ENCODE measurements around the gene ZHX3.
A peak's percentile ranks its signal among the peaks of the same experiment; 100 is the strongest.
"Not testable (repeated sequence)": the region's sequence is repeated elsewhere in the genome, so short reads cannot be mapped to it uniquely, and the experiment has no call there.

Gene ZHX3

GRCh38 chr20:41316602-41317545, 657 bp downstream of the ZHX3 start:
- Histone ChIP-seq H4K20me1 (ENCODE audit: control insufficient read depth, insufficient read depth, low read depth, low read length) (no peaks in the 10 kb centered on the region), H3K9me3 (ENCODE audit: control insufficient read depth, insufficient read depth, low read length) (no peaks in the 10 kb centered on the region), H3K36me3 (ENCODE audit: control insufficient read depth, low read length) (peaks cover 5% of the 10 kb centered on the region), H3K9me2 (replicated peaks; ENCODE audit: control insufficient read depth, low read length) (no peaks in the 10 kb centered on the region), H3K27ac (ENCODE audit: low read depth, low read length) (peak overlapping the region; percentile 32), H3F3A (ENCODE audit: control insufficient read depth, insufficient read depth) (peaks cover 5% of the 10 kb centered on the region), H3K4me2 (ENCODE audit: low read length) (peak overlapping the region; percentile 98), H3K79me2 (ENCODE audit: control insufficient read depth, low read length) (peaks cover 43% of the 10 kb centered on the region), H3K27me3 (ENCODE audit: control insufficient read depth, low read length) (no peaks in the 10 kb centered on the region), H3K4me1 (ENCODE audit: control insufficient read depth, low read length) (peaks cover 22% of the 10 kb centered on the region), H3K4me3 (ENCODE audit: low read length) (peak overlapping the region; percentile 91)
- TF ChIP-seq EZH2phosphoT487 (IDR thresholded peaks at IDR 0.05; ENCODE audit: borderline replicate concordance, low read length) (no peak), CTCF (IDR thresholded peaks at IDR 0.05; ENCODE audit: low read depth, low read length, poor library complexity, severe bottlenecking) (no peak)

- no peak overlapping the region for H3K27ac ChIP-seq (ENCODE audit: low read depth, low read length)
- H3K9me3 ChIP-seq (ENCODE audit: control insufficient read depth, insufficient read depth, low read length): no peaks in the 10 kb centered on the region
- H3K36me3 ChIP-seq (ENCODE audit: control insufficient read depth, low read length): peaks cover 5% of the 10 kb centered on the region
- peak overlapping the region; percentile 91 for H3K4me3 ChIP-seq (ENCODE audit: low read length)
- H3K4me2 ChIP-seq (ENCODE audit: low read length): peak overlapping the region; percentile 98
- no peaks in the 10 kb centered on the region for H3K27me3 ChIP-seq (ENCODE audit: control insufficient read depth, low read length)
- H4K20me1 ChIP-seq (ENCODE audit: control insufficient read depth, insufficient read depth, low read depth, low read length): no peaks in the 10 kb centered on the region
- H3K9me2 ChIP-seq (replicated peaks; ENCODE audit: control insufficient read depth, low read length): no peaks in the 10 kb centered on the region
- TF ChIP-seq EZH2phosphoT487 (IDR thresholded peaks at IDR 0.05; ENCODE audit: borderline replicate concordance, low read length): no peak
- no peak for TF ChIP-seq CTCF (IDR thresholded peaks at IDR 0.05; ENCODE audit: low read depth, low read length, poor library complexity, severe bottlenecking)
- H3F3A ChIP-seq (ENCODE audit: control insufficient read depth, insufficient read depth): peaks cover 5% of the 10 kb centered on the region
- peaks cover 22% of the 10 kb centered on the region for H3K4me1 ChIP-seq (ENCODE audit: control insufficient read depth, low read length)
- H3K79me2 ChIP-seq (ENCODE audit: control insufficient read depth, low read length): peaks cover 46% of the 10 kb centered on the region
Observed at GRCh38 chr20:41316051-41316450, 1.5 kb downstream of the ZHX3 start.

GRCh38 chr20:41314386-41314785, 3.1 kb downstream of the ZHX3 start:
- no peaks in the 10 kb centered on the region for H3K9me2 ChIP-seq (replicated peaks; ENCODE audit: control insufficient read depth, low read length)
- H3K27me3 ChIP-seq (ENCODE audit: control insufficient read depth, low read length): no peaks in the 10 kb centered on the region
- peaks cover 51% of the 10 kb centered on the region for H3K79me2 ChIP-seq (ENCODE audit: control insufficient read depth, low read length)
- no peaks in the 10 kb centered on the region for H3K9me3 ChIP-seq (ENCODE audit: control insufficient read depth, insufficient read depth, low read length)
- TF ChIP-seq CTCF (IDR thresholded peaks at IDR 0.05; ENCODE audit: low read depth, low read length, poor library complexity, severe bottlenecking): no peak
- TF ChIP-seq EZH2phosphoT487 (IDR thresholded peaks at IDR 0.05; ENCODE audit: borderline replicate concordance, low read length): no peak
- H3K36me3 ChIP-seq (ENCODE audit: control insufficient read depth, low read length): peaks cover 5% of the 10 kb centered on the region
- H3K4me2 ChIP-seq (ENCODE audit: low read length): no peak overlapping the region
- H4K20me1 ChIP-seq (ENCODE audit: control insufficient read depth, insufficient read depth, low read depth, low read length): no peaks in the 10 kb centered on the region
- H3K27ac ChIP-seq (ENCODE audit: low read depth, low read length): no peak overlapping the region
- H3F3A ChIP-seq (ENCODE audit: control insufficient read depth, insufficient read depth): peaks cover 5% of the 10 kb centered on the region
- no peak overlapping the region for H3K4me3 ChIP-seq (ENCODE audit: low read length)
- peaks cover 22% of the 10 kb centered on the region for H3K4me1 ChIP-seq (ENCODE audit: control insufficient read depth, low read length)

GRCh38 chr20:41312009-41312408, 5.5 kb downstream of the ZHX3 start:
- not testable (repeated sequence) for H3K4me2 ChIP-seq (ENCODE audit: low read length); H3F3A ChIP-seq (ENCODE audit: control insufficient read depth, insufficient read depth); H4K20me1 ChIP-seq (ENCODE audit: control insufficient read depth, insufficient read depth, low read depth, low read length); H3K9me2 ChIP-seq (replicated peaks; ENCODE audit: control insufficient read depth, low read length); H3K9me3 ChIP-seq (ENCODE audit: control insufficient read depth, insufficient read depth, low read length); H3K36me3 ChIP-seq (ENCODE audit: control insufficient read depth, low read length); H3K27ac ChIP-seq (ENCODE audit: low read depth, low read length); H3K4me3 ChIP-seq (ENCODE audit: low read length); H3K27me3 ChIP-seq (ENCODE audit: control insufficient read depth, low read length)
- Histone ChIP-seq H3K79me2 (ENCODE audit: control insufficient read depth, low read length) (peaks cover 63% of the 10 kb centered on the region), H3K4me1 (ENCODE audit: control insufficient read depth, low read length) (peaks cover 36% of the 10 kb centered on the region)

Data from DOHH2 (cell line).